GM18520 (cell line): Measurements from ENCODE around the gene CCDC177.
"Not testable (repeated sequence)": the region's sequence is repeated elsewhere in the genome, so short reads cannot be mapped to it uniquely, and the experiment has no call there.

Experiments
- ATAC-seq: cut with Tn5 transposase; IDR thresholded peaks from one replicate; pipeline ENCODE4 v1.9.1; 2021; ENCODE audit not compliant: unreplicated experiment

CCDC177 gene

GRCh38 chr14:69600304-69600891 is 25.7 kb upstream of the CCDC177 start:
- ATAC-seq, result no peak

- ATAC-seq, result not testable (repeated sequence)
Measured at GRCh38 chr14:69599431-69599830, 24.8 kb upstream of the CCDC177 start.

DNA sequence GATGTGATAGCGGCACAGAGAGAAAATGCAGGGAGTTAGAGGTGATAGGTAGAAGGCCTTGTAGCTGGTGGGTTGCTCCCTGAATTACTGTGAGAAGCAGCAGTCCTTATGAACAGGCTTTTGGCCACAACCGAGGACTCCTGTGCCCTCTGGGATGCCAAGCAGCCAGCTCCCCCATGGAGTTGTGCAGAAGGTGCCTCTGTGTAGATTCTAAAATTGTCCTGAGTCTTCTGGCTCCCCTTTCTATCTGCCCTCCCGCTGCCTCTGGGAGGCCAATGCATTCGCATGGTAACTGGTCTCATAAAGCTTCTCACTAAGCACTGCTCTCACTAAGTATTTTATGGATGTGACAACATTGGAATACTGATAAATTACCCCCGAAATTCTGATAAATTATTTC is 20.7 kb upstream of the CCDC177 start:
- no peak for ATAC-seq

- ATAC-seq, result no peak
Measured at GRCh38 chr14:69594846-69595245, 20.2 kb upstream of the CCDC177 start.

- ATAC-seq, result no peak
Measured at GRCh38 chr14:69593018-69593677, 18.5 kb upstream of the CCDC177 start.

DNA sequence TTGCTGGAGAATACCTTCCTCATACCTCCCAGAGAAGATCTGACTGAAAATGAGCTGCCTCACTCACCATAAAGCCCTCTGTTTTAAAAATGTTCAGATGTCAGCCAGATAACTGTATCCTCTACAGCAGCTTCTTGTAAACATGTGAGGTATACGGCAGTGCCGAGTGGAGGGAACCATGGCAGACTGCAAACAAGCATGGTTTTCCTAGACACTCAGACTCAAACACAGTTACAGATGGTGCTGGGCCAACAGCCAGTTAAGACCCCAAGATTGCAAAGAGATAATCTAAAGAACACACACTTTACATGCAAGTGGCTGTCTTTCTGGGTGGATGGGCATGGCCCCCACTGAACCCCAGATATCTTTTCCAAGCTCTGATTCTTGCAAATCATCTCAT is 16.6 kb upstream of the CCDC177 start:
- ATAC-seq, result no peak

DNA sequence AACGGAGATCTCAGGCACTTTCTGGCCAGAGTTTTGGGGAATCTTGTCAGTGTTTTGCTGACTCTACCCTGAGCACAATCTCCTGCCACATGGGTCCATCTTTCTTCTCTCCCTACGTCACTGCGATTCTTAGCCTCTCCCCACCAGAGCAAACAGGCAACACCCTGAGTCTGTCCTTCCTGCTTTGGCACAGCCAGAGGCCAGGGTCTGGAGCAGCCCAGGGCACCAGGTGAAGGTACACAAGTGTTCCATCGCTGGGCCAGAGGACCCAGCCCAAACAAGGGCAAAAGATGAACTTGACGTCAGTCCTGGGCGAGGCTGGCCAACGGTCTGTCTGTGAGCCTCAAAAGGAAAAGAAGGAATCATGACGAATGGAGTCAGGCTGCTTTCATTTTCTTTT is 12.7 kb upstream of the CCDC177 start:
- no peak for ATAC-seq

DNA sequence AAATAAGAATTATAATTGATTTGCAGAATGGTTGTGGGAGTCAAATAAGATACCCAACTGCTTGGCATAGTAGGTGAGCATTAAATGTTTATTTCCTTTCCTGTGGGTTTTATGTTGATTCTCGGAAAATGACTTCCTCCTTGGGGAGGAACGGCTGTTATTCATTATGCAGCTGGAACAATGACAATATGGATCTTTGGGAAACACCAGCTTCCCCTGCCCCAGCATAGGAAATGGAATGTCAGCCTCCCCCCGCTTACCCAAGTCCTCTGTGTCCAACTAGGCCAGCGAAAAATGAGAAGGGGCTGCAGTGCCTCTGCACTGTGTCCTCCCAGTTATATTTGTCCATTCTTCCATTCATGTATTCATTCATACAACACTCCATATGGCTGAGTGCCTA is 11.7 kb upstream of the CCDC177 start:
- ATAC-seq, result no peak

- ATAC-seq, result no peak
Measured at GRCh38 chr14:69584389-69584788, 9.7 kb upstream of the CCDC177 start.

GRCh38 chr14:69582829-69583228 is 8.2 kb upstream of the CCDC177 start:
- no peak for ATAC-seq

DNA sequence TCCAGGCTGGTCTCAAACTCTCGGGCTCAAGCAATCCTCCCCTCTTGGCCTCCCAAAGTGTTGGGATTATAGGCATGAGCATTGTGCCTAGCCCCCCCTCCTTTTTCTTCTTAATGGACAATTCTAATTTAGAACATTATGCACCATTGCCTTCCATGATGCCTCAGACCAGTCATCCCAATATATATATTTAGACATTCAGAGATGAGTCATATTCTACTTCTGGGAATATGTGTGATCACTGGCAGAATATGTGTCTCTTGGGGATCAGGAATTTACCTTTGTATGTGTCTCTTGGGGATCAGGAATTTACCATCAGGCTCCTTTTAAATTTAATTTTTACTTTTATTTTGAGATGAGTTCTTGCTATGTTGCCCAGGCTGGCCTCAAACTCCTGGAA is 7.5 kb upstream of the CCDC177 start:
- ATAC-seq, result no peak

GRCh38 chr14:69581316-69581935 is 6.8 kb upstream of the CCDC177 start:
- no peak for ATAC-seq

GRCh38 chr14:69580009-69580577 is 5.4 kb upstream of the CCDC177 start:
- no peak for ATAC-seq

- no peak for ATAC-seq
Measured at GRCh38 chr14:69579476-69579875, 4.8 kb upstream of the CCDC177 start.

- no peak for ATAC-seq
Measured at GRCh38 chr14:69574954-69575295, 254 bp upstream of the CCDC177 start.

DNA sequence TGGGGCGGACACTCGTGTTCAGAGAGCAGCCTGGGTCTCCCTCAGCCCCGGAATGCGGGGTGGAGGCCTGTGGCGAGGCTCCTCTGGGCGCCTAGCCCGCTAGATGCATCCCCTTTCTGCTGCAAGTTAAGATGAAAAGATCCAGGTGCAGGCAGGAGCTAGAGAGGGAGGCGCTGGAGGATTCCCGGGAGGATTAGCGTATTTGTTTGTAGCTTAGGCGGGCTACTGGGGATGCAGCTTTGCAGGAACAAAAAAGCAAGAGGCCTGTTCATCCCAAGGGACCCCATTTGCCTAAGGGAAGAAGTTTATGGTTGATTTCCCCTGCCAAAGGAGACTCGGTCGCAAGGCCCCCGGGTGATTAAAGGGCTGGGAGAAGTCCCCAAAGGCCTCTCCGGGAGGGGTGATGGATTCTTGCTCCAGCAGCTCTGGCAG is 824 bp downstream of the CCDC177 start:
- no peak for ATAC-seq

DNA sequence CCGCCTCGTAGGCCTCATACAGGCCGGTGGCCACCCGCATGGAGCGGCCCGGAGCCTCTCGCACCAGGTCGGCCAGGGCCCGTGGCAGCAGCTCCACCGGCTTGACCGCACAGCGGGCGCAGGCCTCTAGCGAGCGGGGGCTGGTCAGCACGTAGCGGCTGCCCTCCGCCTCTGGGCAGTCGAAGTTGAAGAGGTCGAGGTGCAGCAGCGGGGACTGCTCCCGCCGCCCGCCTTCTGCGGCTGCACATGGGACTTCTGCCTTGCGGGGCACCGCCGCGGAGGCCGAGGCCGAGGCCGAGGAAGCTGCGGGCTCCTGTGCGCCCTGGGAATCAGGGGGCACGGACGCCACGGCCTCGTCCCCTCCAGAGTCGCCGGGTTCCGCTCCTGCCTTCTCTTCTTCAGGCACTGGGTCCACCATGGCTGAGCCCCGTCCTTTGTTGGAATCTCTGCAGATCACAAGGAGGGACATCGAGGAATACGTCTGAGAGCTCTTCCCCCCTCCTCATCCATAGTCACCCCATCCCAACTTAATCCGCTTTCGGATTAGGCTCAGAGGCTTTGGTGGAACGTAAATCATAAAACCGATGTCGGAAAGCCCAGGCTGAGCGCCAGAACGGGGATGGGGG is 1.4 kb downstream of the CCDC177 start:
- no peak for ATAC-seq

DNA sequence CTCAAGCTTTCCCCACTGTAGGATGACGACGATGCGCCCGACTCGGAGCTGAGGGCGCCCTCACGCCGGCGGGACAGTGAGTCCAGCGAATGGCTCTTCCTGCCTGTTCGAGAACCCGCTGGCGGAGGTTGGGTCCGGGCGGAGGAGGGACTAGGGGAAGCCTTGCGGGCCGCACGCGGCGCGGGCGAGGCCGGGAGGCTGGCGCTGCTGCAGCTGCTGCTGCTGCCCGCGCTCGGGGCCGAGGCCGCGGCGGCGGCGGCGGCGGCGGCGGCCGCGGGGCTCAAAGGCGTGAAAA is 1.9 kb downstream of the CCDC177 start:
- no peak for ATAC-seq

GRCh38 chr14:69572030-69572840 is 2.4 kb downstream of the CCDC177 start:
- ATAC-seq, result no peak

DNA sequence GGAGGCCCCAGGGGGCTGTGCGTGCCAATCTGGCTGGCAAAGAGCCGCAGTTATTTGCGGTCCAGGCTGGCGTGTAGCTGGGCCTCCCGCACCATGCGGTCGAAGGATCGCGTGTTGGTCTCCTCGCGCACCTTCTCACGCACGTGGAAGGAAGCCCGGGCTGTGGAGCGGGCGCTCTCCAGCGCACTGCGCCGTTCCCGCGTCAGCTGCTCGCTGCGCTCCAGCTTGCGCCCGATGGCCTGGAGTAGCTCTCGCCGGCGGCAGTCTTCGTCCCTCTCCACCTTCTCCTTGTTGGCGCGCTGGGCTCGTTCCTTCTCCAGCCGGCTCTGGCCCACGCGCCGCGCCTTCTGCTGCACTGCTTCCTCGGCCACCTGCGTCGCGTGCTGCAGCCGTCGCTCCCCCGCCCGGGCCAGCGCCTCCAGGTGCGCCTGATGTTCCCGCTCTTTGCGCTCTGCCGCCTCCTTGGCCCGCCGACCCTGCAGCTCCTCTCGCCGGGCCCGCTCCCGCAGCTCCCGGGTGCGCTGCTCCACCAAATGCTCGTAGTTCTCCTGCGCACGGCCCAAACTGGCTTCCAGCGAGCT is 3.1 kb downstream of the CCDC177 start:
- no peak for ATAC-seq

DNA sequence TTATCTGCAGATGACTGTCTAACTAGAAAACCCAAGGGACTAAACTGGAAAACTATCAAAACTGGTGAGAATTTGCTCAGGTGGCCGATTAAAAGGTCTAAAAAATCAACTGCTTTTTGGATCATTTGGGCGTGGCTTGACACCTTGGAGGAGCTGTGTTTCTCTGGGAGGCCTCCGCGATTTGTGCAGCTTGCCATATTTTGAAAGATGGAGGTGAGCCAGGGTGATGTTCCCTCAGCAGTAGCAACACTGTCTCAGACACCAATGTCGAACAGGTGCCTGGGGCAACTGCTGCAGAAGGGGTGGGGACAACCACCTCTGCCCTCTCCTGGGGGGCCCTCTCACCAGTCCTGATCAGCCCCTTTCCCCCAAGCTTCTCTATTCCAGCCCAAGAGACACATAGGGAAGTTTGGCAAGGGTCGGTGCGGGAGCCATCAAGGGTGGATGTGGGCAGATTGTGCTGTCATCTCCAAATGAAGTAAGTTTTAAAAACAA is 3.8 kb downstream of the CCDC177 start:
- no peak for ATAC-seq
